Ishikawa (cell line): ENCODE measurements around the gene SEMA3B.

Experiments used
- CREB1 ChIP-seq: IDR thresholded peaks from 2 replicates; pipeline ENCODE4 v1.6.1; 2012; ENCODE audit warnings: low read depth
- EGR1 ChIP-seq: IDR thresholded peaks from 2 replicates; pipeline ENCODE4 v1.6.1; 2012
- EP300 ChIP-seq: IDR thresholded peaks from 2 replicates; pipeline ENCODE4 v1.6.1; 2012; ENCODE audit warnings: borderline replicate concordance
- MAX ChIP-seq: IDR thresholded peaks from 2 replicates; pipeline ENCODE4 v1.6.1; 2012
- NFIC ChIP-seq: IDR thresholded peaks from 2 replicates; pipeline ENCODE4 v1.6.1; 2012
- RAD21 ChIP-seq: IDR thresholded peaks from 2 replicates; pipeline ENCODE4 v1.6.1; 2012; ENCODE audit warnings: low read depth
- REST ChIP-seq: IDR thresholded peaks from 2 replicates; pipeline ENCODE4 v1.6.1; 2012; ENCODE audit warnings: low read depth, mild to moderate bottlenecking
- TAF1 ChIP-seq: IDR thresholded peaks from 2 replicates; pipeline ENCODE4 v1.6.1; 2012; ENCODE audit warnings: low read depth, mild to moderate bottlenecking
- TCF12 ChIP-seq: IDR thresholded peaks from 2 replicates; pipeline ENCODE4 v1.6.1; 2012; ENCODE audit warnings: low read depth

- TF ChIP-seq CREB1 (no peak), REST (no peak), TCF12 (no peak), TAF1 (no peak), MAX (no peak), RAD21 (no peak), EGR1 (no peak), EP300 (no peak), NFIC (no peak)
Measured at GRCh38 chr3:50243543-50243895, 25.4 kb upstream of the SEMA3B start.
